HG03025 (cell line): ENCODE results near the gene MAN2A1.
"Not testable (repeated sequence)": the region's sequence is repeated elsewhere in the genome, so short reads cannot be mapped to it uniquely, and the experiment has no call there.

Source experiments
- ATAC-seq: cut with Tn5 transposase; IDR thresholded peaks from one replicate; pipeline ENCODE4 v1.9.1; 2021; ENCODE audit warnings: mild to moderate bottlenecking, moderate library complexity; ENCODE audit not compliant: unreplicated experiment, low FRiP score

MAN2A1 gene

GRCh38 chr5:109812698-109813097, 123.0 kb downstream of the MAN2A1 start:
- no peak for ATAC-seq

- no peak for ATAC-seq
These were observed 127.0 kb downstream of the MAN2A1 start for GRCh38 chr5:109816732-109817131.

GRCh38 chr5:109819878-109820277, 130.2 kb downstream of the MAN2A1 start:
- no peak for ATAC-seq

GRCh38 chr5:109823597-109823996, 133.9 kb downstream of the MAN2A1 start:
- ATAC-seq: no peak

- no peak for ATAC-seq
These were observed 135.7 kb downstream of the MAN2A1 start for GRCh38 chr5:109825450-109825849.

- no peak for ATAC-seq
These were observed 136.7 kb downstream of the MAN2A1 start for GRCh38 chr5:109826426-109826825.

GRCh38 chr5:109829331-109829730, 139.6 kb downstream of the MAN2A1 start:
- no peak for ATAC-seq

- ATAC-seq: no peak
These were observed 141.3 kb downstream of the MAN2A1 start for GRCh38 chr5:109830955-109831502.

GRCh38 chr5:109832207-109833188, 142.8 kb downstream of the MAN2A1 start:
- ATAC-seq: not testable (repeated sequence)

- ATAC-seq: no peak
These were observed 144.2 kb downstream of the MAN2A1 start for GRCh38 chr5:109833946-109834345.

- no peak for ATAC-seq
These were observed 146.6 kb downstream of the MAN2A1 start for GRCh38 chr5:109836280-109836679.

- ATAC-seq: no peak
These were observed 147.6 kb downstream of the MAN2A1 start for GRCh38 chr5:109837231-109837861.

- ATAC-seq: no peak
These were observed 148.4 kb downstream of the MAN2A1 start for GRCh38 chr5:109838157-109838556.

- ATAC-seq: no peak
These were observed 154.4 kb downstream of the MAN2A1 start for GRCh38 chr5:109844148-109844547.

GRCh38 chr5:109844695-109845094, 155.0 kb downstream of the MAN2A1 start:
- ATAC-seq: no peak

- no peak for ATAC-seq
These were observed 158.4 kb downstream of the MAN2A1 start for GRCh38 chr5:109848130-109848529.

GRCh38 chr5:109849478-109850088, 159.9 kb downstream of the MAN2A1 start:
- ATAC-seq: no peak

- no peak for ATAC-seq
These were observed 162.8 kb downstream of the MAN2A1 start for GRCh38 chr5:109852371-109853155.

- ATAC-seq: no peak
These were observed 163.7 kb downstream of the MAN2A1 start for GRCh38 chr5:109853377-109853776.

GRCh38 chr5:109855056-109855455, 165.3 kb downstream of the MAN2A1 start:
- ATAC-seq: no peak
